NCI-H128 (cell line): ENCODE results near the gene SSH2.
"Not testable (repeated sequence)": the region's sequence is repeated elsewhere in the genome, so short reads cannot be mapped to it uniquely, and the experiment has no call there.

Source experiments
- DNase-seq: peaks from one replicate; lab custom pipeline; 2025; ENCODE audit not compliant: unreplicated experiment; lab: John Stamatoyannopoulos, UW

SSH2 gene

GRCh38 chr17:29674281-29674680 lies 255.7 kb downstream of the SSH2 start:
- no peak for DNase-seq

GRCh38 chr17:29671661-29672060 lies 258.4 kb downstream of the SSH2 start:
- DNase-seq, result no peak

GRCh38 chr17:29669266-29669665 lies 260.8 kb downstream of the SSH2 start:
- no peak for DNase-seq

DNA sequence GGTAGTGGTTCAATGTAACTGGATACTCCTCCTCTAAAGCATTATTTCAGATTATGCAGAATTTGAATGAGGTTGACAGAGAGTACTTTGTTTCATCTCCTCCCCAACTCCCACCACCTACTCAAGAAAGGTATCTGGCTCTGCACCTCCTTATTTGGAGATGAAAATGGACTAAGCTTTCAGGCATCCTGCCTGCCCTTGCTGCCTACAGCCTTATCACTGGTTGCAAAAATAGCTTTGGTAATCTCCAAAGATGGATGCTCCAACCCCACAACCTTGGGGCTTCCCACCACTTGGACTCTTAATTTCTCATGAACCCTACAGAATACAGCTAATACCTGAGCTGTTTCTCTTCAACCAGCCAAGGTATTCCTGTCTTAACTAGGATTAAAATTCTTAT lies 262.1 kb downstream of the SSH2 start:
- no peak for DNase-seq

DNA sequence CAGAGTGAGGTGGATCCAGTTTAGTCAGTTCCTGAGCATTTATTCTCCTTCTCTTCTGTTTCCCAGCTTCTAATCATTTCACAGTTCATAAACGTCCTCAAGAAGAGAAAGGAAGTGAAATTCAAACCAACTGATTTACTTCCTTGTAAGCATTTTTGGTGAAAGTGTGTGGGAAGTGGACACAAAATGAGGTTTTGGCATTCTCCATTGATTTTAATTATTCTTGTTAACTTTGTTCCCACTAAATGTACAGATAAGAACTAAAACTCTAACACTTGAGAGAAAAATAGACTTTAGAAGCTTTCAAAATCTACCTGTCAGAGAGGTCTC lies 264.6 kb downstream of the SSH2 start:
- no peak for DNase-seq

- no peak for DNase-seq
Observed at GRCh38 chr17:29664743-29665480, 265.1 kb downstream of the SSH2 start.

DNA sequence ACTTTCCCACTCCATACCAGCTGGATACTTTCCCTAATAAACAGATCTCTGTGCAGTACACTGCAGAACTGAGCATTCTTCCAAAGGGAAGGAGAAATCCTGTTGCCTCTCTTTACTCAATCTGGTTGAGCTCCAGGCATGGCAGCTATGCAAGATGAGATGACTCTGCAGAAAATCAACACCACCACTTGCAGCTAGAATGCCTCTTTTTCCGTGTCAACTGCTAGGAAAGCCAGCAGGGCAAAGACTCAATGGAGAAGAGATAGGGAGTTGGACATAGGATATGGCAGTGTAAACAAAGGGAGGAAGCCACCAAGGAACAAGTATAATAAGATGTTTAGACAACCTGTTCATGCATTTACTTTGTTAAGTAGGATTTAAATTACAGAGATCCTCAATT lies 266.9 kb downstream of the SSH2 start:
- no peak for DNase-seq

DNA sequence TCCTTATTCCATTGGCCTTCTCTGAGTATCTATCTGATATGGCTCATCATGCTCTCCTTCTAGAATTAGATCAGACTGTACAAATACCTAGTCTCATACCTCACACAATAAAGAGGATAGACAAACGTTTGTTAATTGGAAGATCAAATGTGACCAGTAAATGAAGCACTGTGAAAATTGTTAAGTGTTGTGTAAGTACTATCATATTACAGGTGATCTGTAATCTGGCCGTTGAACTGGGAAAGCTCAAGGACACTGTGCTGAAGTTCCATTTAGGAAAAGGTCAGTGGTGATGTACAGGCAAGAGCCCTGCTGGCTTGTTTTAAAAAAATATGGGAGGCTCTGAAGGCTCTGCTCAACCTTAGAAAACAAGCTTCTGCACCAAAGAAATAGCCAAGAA lies 268.8 kb downstream of the SSH2 start:
- no peak for DNase-seq

DNA sequence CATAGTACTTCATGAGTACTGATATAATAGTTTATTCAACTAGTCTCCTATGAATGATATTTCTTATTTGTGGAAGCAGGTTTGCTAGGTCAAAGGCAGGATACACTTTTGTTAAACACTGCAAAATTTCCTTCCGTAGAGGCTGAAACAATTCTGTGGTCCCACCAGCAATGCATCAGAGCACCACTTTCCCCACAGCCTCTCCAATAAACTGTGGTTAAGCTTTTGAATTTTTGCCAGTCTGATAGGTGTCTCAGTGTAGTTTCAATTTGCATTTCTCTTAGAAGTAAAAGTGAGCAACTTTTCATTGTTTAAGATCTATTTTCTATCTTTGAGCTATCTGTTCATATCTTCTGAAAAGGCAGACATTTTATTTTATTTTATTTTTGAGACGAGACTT lies 270.9 kb downstream of the SSH2 start:
- DNase-seq, result no peak

- no peak for DNase-seq
Observed at GRCh38 chr17:29655323-29655722, 274.7 kb downstream of the SSH2 start.

- no peak for DNase-seq
Observed at GRCh38 chr17:29653995-29654714, 275.9 kb downstream of the SSH2 start.

DNA sequence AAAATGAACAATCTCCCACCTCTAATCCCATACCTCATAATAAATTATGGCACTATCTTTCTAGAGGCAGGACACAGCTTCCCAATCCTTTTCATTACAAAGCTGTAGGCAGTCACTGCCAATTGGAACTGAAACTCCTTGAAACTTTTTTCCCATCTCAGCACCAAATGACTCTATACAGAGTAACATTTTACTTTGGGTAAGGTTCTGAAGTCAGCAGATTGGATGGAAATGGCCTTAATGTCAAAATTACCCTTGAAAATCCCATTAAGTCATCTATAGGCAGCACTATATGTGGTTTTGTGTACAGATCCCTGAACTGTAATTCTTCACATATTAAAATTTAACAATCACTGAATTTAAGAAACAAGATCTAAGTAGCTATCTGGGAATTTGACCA lies 277.1 kb downstream of the SSH2 start:
- no peak for DNase-seq

GRCh38 chr17:29651913-29652312 lies 278.1 kb downstream of the SSH2 start:
- not testable (repeated sequence) for DNase-seq

GRCh38 chr17:29650396-29650795 lies 279.6 kb downstream of the SSH2 start:
- no peak for DNase-seq

GRCh38 chr17:29649359-29649758 lies 280.7 kb downstream of the SSH2 start:
- DNase-seq, result no peak

DNA sequence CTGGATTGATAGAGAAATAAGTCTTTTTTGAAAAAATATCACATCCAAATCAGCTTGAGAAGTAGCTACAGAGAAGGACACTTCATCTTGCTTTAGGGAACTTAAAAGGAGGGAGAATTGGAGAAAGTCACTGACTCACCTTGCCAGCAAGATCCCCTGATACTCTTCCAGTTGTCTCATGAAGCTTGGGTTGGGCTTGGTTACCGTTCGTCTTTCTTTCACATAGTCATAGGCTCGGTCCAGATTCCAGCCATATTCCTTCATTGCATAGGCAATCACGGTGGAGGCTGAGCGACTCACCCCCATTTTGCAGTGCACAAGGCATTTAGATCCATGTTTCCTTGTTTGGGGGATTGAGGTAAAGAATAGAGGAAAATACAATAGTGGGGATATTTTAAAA lies 282.0 kb downstream of the SSH2 start:
- no peak for DNase-seq

GRCh38 chr17:29645515-29646051 lies 284.4 kb downstream of the SSH2 start:
- DNase-seq, result no peak

DNA sequence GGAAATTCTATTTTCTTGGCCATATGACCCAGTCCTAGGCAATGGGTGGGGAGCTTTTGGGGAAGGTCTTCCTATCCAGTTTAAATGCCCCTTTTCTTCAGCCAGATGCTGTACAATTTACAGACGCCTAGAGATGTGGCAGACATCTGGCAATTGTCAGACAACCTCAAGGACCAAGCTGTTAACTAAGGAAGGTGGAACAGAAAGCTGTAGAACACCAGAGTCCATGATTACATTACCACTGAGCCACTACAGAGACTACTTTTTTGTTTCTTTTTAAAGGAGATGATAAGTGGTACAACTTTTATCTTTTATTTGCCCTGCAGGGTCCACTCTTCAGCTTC lies 286.2 kb downstream of the SSH2 start:
- DNase-seq, result no peak

DNA sequence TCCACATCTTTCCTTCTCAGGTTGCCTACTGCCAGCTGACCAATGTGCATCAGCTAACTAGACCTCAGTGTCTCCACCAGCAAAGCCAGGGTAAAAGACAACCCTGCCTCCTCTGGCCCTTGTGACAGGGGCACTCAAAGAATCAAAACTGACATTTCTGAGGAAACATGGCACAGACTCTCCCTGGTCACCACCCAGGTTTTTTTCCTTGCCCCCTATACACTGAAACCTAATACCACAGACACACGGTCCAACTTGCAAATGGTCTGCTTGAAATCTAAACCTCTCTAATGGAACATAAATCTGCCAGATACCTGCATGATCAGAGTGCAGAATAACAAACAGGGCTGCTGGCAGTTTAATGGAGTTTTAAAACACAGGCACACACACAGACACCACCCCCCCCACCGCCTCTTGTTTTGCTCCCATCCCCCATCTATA lies 287.8 kb downstream of the SSH2 start:
- peak; percentile 48 for DNase-seq

GRCh38 chr17:29640981-29641642 lies 288.9 kb downstream of the SSH2 start:
- no peak for DNase-seq

- no peak for DNase-seq
Observed at GRCh38 chr17:29640413-29640812, 289.6 kb downstream of the SSH2 start.

DNA sequence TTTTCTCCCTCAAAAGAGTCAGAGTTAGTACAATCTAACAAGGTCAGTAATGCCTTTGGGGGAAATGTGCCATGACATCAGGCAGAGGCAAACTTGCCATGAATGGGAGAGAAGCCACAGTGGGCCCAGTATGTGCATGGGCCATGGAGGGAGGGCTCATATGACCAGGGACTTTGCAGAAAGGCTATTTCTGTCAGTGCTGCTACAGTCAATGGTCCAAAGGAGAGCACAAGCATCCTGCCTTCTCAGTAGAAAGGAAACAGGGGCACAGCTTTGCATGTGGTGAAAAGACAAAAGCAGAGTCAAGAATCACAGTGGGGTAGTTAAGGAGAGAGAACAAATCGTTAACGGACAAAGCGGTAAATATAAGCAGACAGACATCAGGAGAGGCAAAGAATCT lies 296.1 kb downstream of the SSH2 start:
- no peak for DNase-seq
